GM20000 (cell line): ENCODE data around the gene HDAC4.

Experiments used
- DNase-seq: peaks from one replicate; pipeline ENCODE4 v3.0.0; 2012; ENCODE audit warnings: low spot score
- TF ChIP-seq, protein P1 (sequence below): IDR thresholded peaks from 2 replicates; pipeline ENCODE4 v1.5.1; 2012; ENCODE audit warnings: mild to moderate bottlenecking, control low read depth; ENCODE audit errors: extremely low read depth, missing control alignments

Gene HDAC4

DNA sequence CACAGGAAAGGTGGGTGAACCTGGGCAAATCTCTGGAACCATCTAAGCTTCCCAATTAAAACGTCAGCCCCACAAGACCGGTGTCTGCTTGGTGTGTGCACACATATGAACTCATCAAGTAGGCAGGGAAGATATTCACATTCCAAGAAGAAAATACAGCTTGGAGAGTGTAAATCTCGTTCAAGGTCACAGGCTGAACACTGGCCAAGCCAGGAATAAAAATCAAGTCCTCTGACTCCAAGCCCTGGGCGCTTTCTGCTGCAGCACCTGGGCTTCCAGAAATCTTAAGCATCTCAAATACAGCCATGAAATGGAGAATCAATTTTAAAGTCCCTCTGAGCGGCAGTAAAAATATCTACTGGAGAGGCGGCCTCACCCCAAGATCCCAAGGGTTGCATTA is 402.0 kb downstream of the HDAC4 start:
- no peak for DNase-seq
- TF ChIP-seq, protein P1, sequence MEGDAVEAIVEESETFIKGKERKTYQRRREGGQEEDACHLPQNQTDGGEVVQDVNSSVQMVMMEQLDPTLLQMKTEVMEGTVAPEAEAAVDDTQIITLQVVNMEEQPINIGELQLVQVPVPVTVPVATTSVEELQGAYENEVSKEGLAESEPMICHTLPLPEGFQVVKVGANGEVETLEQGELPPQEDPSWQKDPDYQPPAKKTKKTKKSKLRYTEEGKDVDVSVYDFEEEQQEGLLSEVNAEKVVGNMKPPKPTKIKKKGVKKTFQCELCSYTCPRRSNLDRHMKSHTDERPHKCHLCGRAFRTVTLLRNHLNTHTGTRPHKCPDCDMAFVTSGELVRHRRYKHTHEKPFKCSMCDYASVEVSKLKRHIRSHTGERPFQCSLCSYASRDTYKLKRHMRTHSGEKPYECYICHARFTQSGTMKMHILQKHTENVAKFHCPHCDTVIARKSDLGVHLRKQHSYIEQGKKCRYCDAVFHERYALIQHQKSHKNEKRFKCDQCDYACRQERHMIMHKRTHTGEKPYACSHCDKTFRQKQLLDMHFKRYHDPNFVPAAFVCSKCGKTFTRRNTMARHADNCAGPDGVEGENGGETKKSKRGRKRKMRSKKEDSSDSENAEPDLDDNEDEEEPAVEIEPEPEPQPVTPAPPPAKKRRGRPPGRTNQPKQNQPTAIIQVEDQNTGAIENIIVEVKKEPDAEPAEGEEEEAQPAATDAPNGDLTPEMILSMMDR: no peak
